GM19023 (cell line): Measurements from ENCODE around the gene CPED1.
"Not testable (repeated sequence)": the region's sequence is repeated elsewhere in the genome, so short reads cannot be mapped to it uniquely, and the experiment has no call there.

ENCODE experiments used
- ATAC-seq: cut with Tn5 transposase; IDR thresholded peaks from one replicate; pipeline ENCODE4 v1.9.1; 2021; ENCODE audit warnings: mild to moderate bottlenecking, moderate library complexity; ENCODE audit not compliant: unreplicated experiment

CPED1 gene

DNA sequence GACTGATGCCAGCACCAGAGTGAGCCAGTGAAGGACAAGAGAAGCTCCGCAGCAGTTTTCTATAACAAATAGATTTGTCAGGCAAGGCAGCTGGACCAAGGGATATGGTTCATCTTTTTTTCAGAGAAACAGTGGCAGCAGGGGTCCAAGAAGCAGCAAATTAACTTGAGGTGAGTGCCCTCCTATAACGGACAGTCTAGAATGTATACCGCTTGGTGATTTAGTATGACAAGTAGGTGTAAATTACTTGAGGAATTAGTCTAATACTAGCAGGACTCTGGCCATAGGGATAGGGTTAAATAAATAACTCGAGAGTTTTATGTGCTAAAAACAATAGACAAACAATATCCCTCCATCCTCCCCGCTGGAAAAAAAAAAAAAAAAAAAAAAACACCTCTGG, 187.3 kb downstream of the CPED1 start:
- ATAC-seq = no peak

DNA sequence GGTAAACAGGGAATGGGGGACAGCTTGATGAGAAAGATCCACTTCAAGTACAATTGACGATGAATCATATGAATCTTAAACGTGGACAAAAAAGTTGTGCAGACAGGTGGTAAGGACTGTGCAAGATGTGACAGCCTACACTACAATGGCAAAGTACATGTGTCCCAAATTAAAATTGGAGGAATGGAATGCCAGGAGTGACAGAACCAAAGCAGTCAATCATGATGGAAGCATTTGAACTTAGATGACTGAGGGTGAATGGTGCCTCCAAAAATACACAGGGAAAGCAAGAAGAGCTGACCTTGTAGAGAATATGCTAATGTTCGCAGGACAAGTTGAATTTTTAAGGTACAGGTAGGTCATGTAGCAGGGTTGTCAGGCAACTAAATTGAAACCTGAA, 189.9 kb downstream of the CPED1 start:
- no peak for ATAC-seq

DNA sequence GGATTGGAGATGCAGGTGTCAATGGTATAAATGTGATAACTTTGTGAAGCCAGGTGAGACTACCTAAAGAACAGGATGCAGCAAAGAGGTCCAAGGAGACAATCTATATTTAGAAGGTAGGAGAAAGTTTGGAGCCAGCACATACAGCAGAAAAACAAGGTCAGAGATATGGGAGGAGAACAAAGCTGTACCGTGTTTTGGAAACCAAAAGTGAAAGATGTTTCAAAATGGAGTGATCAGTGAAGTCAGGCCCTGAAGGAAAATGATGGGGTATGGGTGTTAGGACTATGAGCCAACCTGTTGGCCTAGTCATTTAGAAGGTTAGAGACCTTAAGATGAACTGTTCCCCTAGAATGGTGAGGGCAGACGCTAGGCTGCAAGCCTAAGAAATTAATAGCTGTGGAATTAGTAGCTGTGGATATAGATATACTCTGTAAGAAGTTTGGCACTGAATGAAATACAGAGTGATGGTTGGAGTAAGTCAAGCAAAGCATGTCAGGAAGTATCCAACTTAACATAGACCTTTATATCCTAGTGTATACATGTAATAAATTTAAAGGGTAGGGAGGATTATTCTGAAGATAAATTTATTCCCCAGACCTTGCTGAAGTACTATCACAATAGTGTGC, 190.5 kb downstream of the CPED1 start:
- peak; percentile 54 for ATAC-seq

DNA sequence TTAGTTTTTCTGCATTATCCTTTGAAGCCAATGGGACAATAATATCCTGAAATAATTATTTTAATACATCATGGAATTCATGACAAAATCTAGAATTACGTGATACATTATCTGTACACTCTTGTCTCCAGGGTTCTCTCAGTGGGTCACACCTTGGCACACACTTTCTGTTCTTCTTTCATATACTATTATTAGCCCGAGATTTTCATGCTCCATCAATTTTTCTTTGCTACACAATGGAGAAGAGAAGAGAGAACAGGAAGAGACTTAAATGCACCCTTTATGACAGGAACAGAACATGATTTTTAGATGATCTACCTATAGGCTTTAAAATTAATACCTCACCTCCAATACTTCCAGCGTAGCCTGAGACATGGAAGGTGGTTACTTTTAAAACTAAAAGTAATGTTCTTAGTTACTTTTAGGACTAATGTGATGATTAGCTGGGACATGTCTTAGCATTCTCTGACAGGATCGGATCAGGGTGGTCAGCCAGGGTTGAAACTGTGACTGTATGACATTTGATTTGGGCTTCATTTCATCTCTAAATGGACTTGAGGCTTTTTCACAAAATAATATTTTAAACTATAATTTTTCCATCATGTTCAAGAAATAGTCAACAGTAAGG, 192.0 kb downstream of the CPED1 start:
- peak; percentile 67 for ATAC-seq

DNA sequence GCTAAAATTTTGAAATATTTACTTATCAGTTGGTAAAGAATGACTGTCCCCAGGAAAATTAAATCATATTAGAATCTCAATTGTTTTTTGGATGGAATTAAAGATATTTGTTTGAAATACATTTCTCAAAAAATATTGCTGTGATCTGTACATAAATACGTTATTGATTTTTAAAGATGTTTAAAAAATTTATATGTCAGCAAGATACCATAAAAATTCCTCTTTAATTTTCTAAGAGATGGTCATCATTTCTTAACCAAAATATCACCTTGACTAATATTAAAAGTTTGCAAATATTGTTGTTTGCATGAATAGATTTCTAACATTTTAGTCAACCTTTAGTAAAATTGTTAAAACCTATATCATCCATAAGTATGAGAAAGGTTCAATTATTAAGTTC, 192.8 kb downstream of the CPED1 start:
- no peak for ATAC-seq

DNA sequence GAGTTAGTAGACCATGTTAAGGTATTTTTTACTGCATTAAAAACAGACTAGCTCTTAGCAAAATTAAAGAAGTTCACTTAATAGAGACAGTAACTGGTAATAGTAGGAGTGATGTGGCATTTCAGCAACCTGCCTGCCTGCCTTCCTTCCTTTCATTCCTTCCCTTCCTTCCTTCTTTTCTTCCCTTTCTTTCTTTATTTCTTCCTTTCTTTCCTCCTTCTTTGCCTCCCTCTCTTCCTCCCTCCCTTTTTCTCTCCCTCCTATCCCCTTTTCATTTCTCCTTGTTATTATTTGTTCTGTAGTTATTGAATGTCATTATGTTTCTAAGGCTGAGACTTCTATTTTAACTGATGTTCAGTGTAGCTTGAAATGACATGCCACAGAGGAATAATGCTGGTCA, 193.8 kb downstream of the CPED1 start:
- no peak for ATAC-seq

DNA sequence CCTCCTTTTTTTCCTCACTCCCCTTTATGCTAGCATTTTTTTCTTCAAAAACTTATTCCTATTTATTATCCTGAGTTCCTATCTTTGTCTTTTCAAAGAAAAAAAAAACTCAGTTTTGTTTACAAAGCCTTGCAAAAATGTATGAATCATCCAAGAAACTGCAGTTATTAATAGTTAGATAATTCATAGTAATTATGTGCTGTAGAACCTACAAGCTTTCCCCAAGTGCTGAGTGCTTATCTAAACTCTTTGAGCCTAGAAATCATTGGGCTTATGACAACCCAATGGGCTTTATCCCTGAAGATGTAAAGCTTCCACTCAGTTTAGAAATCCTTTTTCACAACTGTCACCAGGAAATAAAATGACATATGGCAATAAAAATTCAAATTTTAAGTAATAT, 194.4 kb downstream of the CPED1 start:
- ATAC-seq = no peak

DNA sequence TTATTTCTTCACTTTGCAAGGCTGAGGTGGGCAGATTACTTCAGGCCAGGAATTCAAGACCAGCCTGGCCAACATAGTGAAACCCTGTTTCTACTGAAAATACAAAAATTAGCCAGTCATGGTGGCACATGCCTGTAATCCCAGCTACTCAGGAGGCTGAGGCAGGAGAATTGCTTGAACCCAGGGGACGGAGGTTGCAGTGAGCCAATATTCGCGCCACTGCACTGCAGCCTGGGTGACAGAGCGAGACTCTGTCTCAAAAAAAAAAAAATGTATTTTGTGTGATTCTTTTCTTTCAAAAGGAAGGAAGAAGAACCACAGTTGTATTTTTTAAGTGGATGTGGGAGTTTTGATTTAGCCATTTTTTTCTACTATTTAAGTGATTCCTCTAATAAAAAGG, 195.4 kb downstream of the CPED1 start:
- not testable (repeated sequence) for ATAC-seq

DNA sequence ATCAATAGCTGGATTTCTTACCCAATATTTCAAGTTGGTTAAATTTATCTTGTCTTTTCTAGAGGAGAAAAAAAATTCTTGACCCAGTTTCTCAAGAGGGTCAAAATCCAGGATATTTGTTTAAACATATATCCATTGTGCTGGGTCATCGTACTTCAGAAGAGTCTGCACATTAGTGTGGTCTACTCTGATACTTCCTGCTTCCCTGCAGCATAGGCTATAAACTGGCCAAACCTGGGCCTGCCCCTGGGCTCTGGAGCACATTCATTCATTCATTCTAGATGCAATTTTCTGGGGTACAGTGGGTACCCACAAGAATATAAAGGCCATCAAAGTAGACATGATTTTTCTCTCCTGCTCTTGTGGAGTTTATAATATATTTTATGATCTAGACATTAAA, 198.2 kb downstream of the CPED1 start:
- ATAC-seq = no peak

DNA sequence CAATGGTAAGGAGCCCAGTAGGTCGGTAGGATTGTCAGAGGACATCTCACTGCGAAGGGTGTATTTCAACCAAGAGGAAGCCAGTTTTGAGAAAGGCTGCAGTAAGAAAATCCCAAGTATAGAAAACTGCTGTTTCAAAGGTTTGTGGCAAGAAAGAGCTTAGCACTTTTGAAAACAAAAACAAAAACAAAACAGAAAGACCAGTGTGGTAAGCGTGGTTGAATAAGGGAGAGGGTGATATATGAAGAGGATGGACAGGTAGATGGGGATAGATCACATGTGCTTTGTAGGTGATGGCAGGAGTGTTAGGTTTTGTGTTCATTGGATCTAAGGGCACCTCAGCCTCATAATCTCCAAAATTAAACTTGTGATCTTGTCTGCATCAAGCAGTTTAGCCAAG, 198.7 kb downstream of the CPED1 start:
- ATAC-seq = peak; percentile 87

DNA sequence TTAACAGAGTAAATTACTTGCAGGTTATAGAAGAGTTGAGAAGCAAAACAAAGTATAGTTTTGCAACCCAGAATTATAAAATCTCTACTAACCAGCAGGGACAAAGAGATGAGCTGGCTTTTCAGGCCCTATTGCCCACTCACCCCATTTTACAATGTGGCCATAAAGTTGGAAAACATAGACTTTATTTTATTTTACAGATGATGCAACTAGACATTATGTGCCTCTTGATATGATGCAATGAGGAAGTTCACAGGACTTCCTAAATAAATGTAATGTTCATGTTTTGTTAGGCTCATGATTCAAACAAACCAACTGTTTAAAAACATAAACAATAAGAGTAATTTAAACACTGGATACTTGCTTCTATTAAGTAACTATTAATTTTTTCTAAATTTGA, 199.2 kb downstream of the CPED1 start:
- no peak for ATAC-seq

DNA sequence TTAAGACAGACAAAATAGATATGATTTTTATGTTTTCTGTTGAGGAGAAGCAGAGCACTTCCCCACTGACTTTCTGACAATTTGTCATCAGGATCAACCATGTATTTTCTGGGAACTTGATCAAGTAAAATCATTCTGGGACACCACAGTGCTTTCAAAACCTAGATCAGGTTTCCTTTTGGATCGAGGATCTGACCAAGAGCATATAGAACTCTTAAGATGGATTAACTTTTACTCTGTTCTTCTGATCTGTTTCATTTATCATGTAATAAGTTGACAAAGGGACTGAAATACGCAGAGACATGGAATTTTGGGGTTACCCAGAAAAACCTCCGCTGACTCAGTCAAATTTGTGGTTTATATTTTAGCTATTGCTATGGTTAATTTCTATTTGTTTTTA, 204.3 kb downstream of the CPED1 start:
- no peak for ATAC-seq

DNA sequence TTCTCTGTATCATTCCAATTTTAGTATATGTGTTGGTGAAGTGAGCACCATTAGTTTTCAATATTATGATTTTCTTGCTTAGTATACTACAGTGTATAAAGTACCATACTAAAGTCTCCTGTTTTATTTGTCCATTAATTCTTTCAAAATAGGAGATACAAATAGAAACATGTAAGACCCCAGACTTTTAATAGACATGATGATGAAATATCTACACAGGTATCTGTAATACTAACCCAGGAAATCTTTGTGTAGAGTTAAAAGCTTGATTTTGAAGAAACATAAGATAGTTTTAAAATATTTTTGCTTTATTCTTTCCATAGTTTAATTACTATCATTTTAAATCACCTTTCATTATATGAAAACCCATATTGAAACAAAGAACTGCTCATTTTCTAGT, 206.5 kb downstream of the CPED1 start:
- no peak for ATAC-seq

DNA sequence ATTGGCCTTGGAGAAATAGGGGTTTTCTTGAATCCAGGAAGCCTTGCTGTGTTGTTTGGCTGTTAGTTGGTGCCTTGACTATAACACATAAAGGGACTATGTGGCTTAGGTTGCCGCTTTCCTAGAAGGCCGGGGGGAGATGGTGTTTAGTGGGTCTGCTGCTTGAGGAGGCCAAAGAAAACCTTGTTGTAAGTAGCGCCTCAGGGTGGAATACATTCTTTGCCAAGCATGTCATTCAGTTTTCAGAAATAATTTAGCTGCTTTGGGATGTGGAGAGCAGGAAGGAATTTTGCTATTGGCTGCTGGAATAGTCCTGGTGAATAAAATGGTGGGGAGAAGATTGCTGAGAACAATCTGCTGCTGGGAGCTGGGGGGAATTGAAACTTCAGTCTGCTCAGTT, 207.4 kb downstream of the CPED1 start:
- no peak for ATAC-seq

DNA sequence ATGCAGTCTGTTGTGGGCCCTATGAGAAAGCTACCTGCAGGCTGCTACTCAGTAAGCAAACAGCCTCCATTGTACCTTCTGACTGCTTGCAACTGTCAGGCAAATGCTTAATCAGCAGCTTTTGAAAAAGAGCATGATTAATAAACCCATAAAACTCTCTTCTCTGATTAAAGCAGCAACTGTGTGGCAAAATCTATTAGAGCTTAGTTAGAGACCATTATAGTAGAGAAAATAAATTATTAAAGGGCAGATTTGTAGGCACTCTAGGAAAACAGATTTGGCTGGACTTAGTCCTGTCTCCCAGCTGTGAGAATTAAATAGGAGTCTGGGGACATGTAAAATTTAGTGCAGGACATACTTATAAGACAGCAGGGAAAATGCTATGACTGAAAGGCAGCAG, 207.8 kb downstream of the CPED1 start:
- ATAC-seq = no peak

DNA sequence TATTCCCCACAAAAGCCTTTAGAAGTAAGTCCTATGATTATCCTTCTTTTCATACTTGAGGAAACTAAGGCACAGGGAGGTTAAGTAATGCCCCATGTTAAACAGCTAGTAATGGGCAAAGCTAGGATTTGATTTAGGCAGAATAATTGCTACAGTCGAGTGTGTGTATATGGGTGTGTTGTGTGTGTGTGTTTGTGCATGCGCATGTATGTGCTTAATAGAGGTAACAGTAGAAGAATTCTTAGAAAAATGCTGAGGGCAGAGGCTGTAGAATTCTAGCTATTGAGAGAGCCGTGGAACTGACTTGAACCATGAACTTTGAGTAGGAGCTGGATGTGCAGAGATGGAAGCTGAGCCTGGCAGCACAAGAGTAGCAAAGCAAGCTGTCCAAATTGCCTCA, 208.9 kb downstream of the CPED1 start:
- no peak for ATAC-seq

DNA sequence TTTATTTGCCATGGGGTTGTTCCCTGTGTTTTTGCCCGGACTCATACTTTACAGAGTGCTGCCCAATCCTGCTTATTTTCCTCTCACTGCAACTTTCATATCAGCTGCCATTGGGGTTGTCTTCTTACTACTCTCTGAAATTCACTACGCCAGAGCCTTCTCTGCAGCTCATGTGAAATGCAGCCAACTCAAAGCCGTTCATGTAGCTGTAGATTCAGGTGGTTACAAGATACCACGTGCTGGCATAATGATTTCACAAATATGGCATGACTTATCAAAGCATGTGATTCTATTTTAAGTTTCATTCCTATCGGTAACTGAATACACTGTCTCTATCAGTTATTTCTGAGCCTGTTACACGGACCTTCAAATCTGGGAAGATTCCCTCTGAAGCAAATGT, 210.0 kb downstream of the CPED1 start:
- ATAC-seq = no peak

DNA sequence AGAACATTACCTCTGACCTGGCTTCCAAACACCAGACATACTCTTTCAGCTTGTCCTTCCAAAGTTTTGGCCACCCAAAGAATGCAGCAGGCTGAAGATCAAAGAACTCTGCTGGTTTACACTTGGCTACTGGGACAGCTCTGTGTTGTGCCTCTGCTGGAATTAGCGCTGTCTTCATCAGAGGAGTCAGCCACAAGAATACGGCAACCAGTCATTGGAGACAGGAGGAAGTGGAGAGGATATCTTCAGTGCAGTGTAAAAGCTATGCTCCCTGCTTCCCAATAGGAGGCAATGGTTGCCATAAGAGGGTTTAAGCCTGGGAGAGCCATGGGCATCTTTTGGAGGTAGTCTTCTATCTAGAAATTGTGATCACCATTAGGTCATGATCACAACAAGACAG, 213.6 kb downstream of the CPED1 start:
- ATAC-seq = no peak

DNA sequence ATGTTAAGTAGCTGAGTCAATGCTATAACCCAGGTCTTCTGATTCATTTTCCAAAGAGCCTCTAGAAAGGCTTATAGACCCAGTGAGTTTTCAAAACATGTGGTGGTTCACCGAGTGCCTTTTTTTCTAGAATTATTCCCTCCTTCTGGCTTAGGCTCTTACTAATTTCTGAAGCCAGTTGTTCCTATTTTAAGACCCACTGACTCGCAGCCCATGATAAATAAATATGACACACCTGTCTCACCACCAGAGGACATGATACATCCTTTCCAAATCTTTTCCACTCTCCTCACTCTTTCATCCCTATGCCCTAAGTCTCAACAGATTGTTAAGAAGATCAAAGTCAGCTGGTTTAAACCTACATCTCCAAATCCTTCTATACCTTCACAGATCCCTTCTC, 214.3 kb downstream of the CPED1 start:
- ATAC-seq = no peak

DNA sequence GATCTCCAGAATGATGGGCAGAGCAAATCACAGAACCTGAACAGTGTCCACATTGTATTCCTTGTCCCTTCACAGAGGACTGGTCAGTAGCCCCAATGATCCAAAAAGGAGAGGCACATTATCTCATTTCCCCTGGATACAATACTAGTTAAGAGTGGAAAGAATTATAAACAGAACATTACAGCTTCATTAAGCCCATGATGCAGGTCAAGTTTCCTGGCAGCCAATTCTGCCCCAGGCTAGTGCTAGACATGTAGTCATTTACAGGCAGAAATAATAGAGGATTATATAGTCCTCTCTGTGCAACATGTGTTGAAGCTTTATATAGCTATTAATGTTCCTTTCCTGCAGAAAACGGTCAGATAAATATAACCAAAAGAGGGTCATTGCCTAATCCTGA, 216.0 kb downstream of the CPED1 start:
- ATAC-seq = no peak

DNA sequence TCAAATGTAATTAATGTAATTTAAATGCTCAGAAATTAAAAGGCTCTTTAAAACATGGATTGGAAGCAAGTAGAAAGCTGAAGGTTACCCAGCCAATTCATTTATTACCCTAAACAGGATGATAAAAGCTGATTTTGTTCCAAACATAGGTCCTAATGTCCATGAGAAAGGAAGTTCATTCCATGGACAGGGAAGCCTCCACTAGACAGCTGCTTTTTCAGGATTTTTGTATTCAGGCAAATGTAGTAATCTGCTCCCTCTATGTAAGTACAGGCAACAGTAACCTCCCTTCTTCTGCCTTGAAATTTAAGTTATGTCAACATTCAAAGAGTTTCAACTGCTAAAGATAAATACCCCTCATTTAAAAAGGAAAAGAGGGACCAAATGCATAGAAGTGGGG, 217.3 kb downstream of the CPED1 start:
- ATAC-seq = no peak

DNA sequence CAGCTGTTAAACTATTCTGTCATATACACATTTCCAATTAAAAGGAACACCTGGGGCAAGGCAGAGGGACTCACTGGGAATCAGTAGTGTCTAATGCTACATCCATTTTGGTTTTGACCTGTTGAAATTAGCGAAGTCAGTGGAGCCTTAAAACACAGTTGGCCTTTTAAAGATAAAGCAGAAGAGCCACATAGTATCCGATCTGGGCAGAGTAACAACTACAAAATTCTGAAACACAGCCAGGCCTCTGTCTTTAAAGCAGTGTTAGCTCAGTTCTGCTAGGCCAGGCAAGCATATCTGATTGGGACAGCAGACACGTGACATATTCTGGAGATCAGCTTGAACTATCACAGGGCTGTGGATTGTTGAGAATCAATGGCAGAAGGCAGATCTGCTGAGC, 222.7 kb downstream of the CPED1 start:
- ATAC-seq = no peak

DNA sequence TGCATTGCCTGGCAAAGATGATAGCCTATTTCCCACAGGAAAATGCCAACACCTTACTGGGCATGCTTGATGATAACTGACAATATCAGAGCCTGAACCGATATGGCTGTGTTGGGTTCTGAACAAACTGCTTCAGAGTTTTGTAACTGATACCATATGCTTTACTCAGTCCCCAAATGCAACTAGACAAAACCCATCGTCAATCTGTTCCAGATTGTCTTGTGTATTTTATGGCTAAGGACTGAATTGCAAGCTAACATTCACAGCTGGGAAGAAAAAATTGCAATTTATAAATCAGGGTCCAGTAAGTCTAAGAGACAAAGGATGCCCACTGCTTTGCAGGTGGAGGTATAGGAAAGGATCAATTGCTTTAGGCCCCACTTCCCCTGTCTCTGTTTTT, 223.5 kb downstream of the CPED1 start:
- ATAC-seq = no peak
